AG08395 (cell line): ENCODE measurements around the gene SLC35F3.
"Not testable (repeated sequence)": the region's sequence is repeated elsewhere in the genome, so short reads cannot be mapped to it uniquely, and the experiment has no call there.

Experiments used
- DNase-seq: peaks from one replicate; pipeline ENCODE4 v3.0.0; 2012; ENCODE audit warnings: mixed read lengths, low spot score

The SLC35F3 gene

DNA sequence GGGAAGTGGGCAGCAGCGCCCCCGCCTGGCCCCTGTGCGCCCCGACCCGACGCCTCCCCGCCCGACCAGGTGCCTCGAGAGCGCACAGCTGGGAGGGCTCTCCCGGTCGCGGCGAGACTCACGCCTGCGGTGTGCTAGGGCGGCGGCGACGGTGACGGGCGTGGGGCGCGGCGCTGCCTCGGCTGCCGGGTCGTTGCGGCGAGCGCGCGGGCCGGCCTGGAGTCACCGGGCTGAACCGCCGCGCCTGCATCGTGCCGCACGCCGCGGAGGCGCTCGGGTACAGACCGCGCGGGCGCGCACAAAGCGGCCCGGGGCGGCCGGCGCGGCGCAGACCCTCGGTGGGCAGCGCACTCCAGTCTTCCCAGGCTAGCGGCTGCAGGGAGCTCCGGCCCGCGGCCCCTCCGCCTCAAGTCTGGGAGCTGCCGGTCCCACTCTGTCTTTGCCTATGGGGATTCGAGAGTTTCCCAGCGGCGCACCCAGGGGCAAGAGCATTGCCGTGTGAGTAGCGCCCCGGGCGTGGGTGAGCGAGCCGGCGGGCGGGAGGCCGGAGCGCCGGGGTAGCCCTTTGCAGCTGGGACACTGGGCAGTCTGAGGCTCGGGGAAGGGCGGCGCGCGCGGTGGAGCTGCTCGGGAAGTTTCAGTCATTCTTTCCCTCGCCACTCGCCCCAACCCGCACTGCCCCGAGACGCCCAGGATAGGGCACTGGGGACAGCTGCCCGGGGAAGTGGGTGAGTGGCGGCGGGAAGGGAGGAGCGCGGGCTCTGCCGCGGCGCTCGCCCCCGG is at the start of gene SLC35F3:
Gene SLC35F3, plus strand, starts transcription at position 44 of the 783 bp plus-strand sequence.
- no peak for DNase-seq

DNA sequence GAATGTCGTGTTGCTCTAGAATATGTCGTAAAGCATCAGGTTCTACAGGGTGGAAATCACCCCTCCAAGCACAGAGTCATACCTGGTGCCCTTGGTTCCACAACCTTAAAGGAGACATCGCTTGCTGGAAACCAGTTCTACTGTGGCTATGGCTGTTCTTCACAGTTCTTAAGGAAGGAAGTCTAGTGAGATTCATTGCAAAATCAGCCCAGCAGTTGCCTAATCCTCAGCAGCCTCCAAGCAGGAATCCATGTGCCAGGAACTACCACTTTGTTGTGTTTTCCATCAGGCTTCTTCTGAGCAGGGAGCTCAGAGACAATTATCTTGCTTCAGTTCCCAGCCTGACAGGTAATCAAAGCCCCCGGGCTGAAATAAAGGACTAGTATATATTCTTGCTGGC is 45.0 kb upstream of the SLC35F3 start:
- DNase-seq = no peak

DNA sequence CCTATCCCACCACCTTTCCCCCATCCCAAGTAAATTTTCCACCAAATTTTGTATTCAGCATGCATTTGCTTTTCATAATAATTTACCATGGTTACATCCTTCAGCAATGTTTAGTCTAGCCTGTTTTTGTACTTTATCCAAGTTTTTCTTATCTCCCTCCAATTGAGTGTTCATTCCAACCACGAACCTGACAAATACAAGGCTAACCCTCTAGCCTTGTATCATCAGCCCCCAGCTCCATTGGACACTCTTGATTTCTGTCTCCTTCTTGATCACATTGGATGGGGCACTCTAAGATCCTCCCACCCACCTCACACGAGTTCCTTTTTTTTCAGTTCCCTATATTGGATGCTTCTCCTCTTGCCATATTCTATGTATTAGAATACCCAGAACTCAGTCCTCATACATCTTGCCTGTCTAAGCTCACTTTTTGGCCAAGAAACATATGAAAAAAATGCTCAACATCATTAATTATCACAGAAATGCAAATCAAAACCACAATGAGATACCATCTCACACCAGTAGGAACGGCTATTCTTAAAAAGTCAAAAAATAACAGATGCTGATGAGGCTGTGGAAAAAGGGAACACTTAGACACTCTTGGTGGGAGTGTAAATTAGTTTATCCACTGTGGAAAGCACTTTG is 40.5 kb upstream of the SLC35F3 start:
- no peak for DNase-seq

DNA sequence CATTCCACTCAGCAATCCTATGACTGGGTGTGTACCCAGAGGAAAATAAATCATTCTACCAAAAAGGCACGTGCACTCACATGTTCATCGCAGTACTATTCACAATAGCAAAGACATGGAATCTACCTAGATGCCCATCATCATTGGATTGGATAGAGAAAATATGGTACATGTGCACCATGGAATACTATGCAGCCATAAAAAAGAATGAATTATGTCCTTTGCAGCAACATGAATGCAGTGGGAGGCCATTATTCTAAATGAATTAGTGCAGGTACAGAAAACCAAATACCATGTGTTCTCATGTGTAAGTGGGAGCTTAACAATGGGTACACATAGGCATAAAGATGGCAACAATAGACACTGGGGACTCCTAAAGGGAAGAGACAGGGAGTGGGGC is 39.9 kb upstream of the SLC35F3 start:
- DNase-seq = no peak

DNA sequence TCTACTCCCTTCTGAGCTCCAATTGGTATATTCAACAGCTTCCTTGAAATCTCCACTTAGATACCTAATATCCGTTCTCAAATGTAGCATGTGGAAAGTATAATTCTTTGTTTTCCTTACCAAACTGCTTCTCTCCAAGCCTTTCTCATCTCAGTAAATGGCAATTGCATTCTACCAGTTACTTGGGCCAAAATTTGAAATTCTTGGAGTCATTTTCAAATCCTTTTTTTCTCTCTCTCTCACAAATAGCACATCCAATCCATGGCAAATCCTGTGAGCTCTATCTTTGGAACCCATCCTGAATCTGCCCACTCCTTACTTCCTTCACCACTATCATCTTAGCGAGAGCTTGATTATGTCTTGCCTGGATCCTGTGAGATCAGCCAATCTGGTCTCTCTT is 39.3 kb upstream of the SLC35F3 start:
- no peak for DNase-seq

DNA sequence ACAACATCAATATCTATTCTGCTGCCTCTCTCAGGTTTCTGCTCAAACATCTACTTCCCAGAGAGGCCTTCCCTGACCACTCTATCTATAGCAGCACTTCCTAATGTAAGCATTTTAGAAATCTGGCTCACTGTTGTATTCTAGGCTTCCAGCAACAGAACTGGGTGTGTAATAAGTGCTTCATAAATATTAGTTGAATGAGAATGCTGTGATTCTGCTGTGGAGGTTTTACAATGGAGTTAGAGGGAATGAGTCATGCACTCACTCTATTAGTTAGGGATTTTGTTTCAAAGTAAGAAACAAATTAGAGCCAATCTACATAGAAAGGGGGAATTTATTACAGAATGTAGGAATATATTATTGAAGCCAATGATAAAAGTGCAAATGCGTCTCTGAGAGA is 38.6 kb upstream of the SLC35F3 start:
- DNase-seq = no peak

DNA sequence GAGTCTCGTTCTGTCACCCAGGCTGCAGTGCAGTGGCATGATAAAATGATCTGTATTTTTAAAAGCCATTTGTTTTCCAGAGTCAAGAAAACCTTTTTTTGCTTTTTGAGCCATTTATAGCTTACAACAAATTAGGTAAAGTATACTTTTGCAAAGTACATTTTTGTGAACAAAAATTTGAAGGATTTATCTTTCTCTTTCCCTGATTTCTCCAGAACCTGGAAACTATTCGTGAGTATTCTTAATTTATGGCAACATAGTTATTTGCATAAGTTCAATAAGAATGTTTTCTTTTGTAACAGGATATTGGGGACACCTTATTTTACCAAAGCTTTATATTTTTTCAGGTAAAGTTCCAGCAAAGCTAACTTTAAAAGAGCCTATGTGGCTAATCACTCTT is 37.4 kb upstream of the SLC35F3 start:
- no peak for DNase-seq

DNA sequence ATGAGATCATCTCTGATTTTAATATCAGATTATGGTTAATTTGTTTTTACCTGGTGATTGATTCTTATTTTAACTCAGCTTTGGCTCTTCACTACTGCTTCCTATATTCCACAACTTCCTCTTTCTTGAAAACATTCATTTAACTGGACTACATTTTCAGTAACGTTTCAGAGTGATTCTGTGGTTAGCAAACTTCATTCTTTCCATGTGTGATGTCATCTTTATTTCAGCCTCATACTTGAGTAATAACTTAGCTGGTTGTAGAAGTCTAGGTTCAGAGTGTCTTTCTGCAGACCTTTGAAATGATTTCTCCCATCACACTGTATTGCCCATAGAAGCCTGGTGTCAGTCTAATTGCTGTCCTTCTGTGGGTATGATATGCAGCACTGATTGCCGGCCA is 36.0 kb upstream of the SLC35F3 start:
- no peak for DNase-seq

DNA sequence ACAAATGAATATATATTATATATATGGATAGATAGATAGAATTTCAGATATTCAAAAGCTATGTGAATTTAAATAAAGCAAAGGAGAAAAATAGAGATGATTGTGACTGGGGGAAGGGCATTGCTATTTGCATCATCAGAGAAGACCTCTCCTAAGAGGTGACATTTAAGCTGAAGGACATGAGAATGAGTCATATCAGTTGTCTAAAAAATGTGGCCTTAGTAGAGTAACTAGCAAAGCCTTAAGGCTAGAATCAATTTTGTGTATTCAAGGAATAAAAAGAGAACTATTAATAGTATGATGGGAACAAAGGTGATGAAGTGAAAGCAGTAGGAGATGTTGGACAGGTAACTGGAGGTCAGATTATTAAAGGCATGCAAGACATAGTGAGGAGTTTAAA is 34.8 kb upstream of the SLC35F3 start:
- no peak for DNase-seq

DNA sequence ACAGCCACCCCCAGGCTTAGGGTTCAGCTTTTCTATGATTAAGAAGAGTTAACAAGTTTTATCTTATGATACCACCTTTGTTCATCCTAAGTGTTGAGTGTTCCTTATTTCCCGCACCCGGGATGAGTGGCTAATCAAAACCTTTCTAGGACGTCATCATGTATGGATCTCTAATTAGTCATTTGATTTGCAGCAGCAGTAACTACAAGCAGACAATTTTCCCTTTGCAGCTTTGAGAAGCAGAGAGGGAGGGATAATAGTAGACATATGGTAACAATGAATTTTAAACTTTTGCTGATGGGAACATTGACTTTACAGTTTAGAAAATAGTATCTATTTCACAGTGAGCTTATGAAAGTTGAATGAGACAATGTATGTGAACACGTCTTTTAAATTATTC is 30.8 kb upstream of the SLC35F3 start:
- DNase-seq = no peak

DNA sequence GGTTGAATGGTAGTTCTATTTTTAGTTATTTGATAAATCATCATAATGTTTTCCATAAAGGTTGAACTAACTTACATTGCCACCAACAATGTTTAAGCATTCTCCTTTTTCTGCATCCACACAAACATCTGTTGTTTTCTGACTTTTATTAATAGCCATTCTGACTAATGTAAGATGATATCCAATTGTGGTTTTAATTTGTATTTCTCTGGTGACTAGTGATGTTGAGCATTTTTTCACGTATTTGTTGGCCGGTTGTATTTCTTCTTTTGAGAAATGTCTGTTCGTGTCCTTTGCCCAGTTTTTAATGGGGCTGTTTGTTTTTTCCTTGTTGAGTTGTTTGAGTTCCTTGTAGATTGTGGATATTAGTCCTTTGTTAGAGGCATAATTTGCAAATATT is 24.6 kb upstream of the SLC35F3 start:
- DNase-seq = no peak

DNA sequence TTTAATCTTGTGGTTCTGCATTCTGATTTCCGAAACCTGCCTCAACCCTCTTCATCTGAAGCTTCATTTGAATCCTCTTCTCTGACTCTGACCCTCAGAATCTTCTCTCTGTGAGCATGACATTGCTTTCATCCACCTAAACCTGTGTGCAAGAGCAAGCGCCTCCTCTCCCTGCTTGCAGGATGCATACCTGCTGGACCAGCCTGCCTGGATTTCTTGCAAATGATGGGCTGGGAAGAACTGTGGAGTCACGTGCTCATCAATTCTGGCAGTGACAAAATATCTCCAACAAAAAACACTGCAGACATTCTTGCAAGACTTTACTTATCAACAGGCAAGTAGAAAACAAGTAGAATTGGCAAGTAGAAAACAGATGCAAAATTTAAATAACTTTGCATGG is 20.8 kb upstream of the SLC35F3 start:
- no peak for DNase-seq

DNA sequence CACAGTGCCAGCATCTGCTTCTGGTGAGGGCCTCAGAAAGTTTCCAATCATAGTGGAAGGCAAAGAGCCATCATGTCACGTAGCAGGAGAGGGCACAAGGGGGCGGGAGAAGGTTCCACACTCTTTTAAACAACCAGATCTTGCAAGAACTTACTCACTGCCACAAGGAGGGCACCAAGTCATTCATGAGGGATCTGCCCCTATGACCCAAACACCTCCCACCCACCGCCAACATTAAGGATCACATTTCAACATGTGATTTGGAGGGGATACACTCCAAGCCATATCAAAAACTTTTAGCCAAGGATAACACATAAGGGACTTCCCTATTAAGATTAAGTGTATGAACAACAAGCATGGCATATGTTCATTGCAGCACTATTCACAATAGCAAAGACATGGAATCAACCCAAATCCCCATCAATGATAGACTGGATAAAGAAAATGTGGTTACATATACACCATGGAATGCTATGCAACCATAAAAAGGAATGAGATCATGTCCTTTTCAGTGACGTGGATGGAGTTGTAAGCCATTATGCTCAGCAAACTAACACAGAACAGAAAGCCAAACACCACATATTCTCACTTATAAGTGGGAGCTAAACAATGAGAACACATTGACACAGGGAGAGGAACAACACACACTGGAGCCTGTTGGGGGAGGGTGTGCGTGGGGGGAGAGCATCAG is 19.9 kb upstream of the SLC35F3 start:
- no peak for DNase-seq

DNA sequence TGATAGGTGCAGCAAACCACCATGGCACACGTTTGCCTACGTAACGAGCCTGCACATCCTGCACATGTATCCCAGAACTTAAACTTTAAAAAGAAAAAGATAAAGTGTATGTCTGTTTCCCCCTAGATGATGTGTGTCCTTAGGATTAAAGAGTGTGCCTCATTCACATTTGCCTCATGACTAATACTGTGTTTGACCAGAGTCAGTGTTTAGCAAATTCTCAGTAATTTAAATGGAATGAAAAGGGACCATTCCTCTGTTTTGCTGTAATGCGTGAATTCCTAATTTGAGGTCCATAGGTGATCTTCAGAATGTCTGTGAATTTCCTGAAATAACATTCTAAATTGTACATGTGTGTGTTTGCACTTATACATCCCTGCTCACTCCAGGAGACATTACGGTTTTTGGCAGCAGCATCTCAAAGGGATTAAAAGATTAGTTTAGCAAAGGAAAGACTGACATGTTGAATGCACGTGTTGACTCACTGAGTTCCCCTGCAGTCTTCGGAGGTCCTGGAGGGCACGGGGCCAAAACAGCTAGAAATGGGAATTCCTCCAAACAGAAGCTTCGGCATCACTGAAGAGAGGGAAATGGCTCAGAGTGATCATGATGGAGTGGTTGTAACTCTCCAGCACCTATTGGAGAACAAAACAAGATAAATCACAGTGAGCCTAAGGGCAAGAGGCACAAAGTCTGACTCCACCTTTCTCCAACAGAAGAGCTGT is 19.1 kb upstream of the SLC35F3 start:
- no peak for DNase-seq

DNA sequence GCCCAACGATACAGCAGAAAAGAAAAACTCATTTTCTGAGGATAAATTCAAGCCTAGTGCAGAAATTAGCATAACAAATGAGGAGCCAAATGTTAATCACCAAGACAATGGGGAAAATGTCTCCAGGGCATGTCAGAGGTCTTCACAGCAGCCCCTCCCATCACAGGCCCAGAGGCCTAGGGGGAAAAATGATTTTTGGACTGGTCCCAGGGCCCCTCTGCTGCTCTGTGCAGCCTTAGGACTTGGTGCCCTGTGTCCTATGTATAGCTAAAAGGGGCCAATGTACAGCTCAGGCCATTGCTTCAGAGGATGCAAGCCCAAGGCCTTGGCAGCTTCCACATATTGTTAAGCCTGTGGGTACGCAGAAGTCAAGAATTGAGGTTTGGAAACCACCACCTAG is 13.3 kb upstream of the SLC35F3 start:
- not testable (repeated sequence) for DNase-seq

DNA sequence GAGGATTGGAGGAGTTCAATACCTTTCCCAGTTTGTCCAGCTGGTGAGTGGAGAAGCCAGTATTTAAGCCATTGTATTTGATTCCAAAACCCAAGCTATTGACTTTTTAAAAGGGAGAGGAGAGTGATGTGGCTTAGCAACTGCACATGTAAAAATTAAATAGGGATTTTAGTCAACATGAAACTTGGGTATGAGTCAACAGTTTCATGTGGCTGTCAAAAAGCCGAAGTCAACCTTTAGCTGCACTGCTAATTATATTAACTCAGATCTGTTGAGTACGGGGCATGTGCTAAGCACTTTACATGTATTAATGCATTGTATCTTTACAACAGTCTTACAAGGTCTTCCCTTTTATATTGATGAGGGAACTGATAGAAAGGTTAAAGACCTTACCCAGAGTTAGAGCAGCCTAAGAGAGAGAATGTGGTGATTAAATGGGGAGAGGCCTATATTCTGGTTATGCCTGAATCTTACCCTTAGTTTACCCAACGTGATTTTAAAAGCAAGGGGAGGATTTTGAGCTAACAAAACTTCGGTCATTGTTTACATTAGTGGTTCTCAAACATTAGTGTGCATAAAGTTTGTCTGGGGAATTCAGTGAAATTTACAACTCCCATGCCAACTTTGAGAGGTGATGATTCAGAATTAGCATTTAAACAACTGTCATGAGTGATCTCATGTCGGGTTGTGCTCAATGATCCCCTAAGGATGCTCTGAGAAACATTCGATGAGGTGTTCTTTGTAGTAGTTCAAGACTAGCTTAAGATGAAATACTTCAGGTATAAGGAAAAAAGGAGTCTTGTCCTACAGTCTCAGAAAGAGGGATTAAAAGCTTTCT is 6.9 kb upstream of the SLC35F3 start:
- no peak for DNase-seq

DNA sequence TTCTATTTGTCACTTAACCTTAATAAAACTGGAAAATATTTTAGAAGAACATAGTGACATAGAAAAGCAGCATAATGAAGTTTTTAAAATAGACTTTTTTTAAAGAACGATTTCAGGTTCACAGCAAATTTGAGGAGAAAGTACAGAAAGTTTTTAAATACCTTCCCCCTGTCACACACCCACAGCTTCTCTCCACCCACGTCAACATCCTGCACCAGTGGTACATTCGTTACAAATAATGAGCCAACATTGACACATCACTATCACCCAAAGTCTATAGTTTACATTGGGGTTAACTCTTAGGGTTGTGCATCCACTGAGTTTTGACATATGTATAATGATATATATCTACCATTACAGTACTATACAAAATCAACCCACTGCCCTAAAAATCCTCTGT is 3.0 kb upstream of the SLC35F3 start:
- DNase-seq = no peak

DNA sequence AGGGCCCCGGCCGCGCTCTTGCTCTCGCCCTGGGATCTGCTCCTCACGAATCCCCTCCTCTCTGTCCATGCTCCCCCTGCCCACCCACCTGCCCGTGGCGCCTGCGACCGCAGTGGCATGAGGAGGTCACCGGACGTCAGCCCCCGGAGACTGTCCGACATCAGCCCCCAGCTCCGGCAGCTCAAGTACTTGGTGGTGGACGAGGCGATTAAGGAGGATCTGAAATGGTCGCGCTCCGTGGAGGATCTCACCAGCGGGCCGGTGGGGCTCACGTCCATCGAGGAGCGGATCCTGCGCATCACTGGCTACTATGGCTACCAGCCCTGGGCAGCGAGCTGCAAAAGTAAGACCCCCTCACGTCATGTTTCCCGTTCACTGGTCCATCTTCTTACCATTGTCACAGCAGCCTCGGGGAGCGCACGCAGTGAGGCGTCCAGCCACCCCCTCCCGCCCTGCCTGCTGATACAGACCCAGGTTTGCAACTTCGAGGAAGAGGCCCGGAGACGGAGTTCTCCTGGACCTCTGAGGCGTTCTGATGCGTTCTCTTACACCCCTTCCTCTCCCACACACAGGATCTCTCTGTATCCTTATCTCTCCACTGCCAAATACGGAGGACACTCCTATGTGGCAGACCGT is 1.1 kb downstream of the SLC35F3 start:
- DNase-seq = no peak

DNA sequence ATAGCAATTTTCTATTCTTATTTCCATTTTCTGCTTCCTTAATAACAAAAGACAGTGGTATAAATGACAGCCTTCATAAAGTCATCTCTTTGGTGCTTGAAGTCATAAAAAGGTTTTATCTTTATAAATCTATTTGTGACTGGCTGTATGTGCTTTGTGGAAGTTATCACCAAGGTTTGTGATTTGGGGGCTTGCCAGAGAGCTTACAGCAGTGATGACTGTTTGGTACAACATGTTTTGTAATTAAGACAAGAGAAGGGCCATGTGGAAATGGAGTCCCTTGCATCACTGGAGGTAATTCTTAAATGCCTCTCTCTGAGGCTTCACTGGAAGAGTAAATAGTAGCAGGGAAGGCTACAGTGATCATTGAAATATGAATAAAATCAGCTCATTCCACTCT is 2.7 kb downstream of the SLC35F3 start:
- DNase-seq = no peak

DNA sequence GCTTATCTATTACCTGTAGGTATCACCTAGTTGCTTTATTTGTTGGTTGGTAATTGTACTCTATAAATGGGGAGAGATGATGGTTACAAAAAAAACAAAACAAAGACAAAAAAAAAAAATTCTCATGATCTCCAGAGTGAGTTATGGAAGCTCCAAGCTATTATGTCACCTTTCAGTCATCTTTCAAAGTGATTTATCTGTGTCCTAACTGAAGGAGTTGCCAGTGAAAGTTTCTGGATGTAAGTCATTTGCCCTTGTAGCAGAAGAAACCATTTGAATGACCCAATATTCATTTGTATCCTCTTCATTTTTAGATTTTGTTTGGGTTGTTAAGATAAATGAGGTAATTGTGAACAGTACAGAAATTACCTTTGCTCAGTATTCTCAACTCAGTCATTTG is 3.6 kb downstream of the SLC35F3 start:
- no peak for DNase-seq

DNA sequence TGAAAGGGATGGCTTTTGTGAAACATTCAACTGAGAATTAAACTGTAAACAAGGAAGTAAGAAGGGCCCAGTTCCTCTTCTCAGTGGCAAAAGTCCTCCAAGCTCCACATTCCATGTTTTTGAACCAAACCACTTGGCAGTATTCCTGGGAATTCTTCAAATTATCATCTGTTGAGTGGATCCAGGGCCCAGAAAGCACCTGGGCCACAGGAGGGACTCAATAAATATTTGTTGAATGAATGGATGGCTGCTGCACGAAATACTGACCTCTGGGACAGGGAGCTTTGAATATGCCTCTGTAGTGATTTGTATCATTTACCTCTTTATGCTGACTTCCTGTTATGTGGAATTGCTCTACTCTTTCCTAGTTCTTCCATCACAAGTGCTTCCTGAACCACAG is 4.7 kb downstream of the SLC35F3 start:
- no peak for DNase-seq
